ENCODE results near the gene ARHGAP31. TPM values are rescaled to one million over a fixed set of nuclear protein-coding genes. Genes with fewer than 3 reads are reported as not detected.

Gene ARHGAP31
- total and polyA plus RNA-seq, 2 experiments from 2014 or later: 1.2 to 4.3 TPM

DNA sequence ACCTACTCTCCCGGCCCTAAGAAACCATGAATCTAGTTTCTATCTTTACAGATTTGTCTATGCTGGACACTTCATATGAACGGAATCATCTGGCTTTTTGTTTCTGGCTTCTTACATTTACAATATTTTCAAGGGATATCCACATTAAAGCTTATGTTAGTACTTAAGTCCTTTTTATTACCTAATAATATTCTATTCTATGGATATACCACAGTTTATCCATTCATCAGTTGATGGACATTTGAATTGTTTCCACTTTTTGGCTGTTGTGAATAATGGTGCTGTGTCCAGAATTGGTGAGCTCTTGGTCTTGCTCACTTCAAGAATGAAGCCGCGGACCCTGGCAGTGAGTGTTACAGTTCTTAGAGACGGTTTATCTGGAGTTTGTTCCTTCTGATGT, 42.6 kb downstream of the ARHGAP31 start:
- Histone ChIP-seq H3K27me3 (ENCODE audit: insufficient read depth) (no peaks in the 10 kb centered on the region), H2AFZ (no peak overlapping the region), H3F3A (replicated peaks; ENCODE audit: low read depth) (no peaks in the 10 kb centered on the region; the same call in 1 of the 2 replicates), H3K9me2 (ENCODE audit: insufficient read depth) (no peaks in the 10 kb centered on the region; the same call in 1 of the 2 replicates), H3K4me2 (no peak overlapping the region), H3K79me2 (replicated peaks; ENCODE audit: insufficient read depth) (no peaks in the 10 kb centered on the region), H3K27ac (ENCODE audit: low read depth) (no peak overlapping the region), H4K20me1 (replicated peaks; ENCODE audit: insufficient read depth) (no peaks in the 10 kb centered on the region), H3K36me3 (ENCODE audit: insufficient read depth) (no peaks in the 10 kb centered on the region), H3K4me1 (ENCODE audit: insufficient read depth) (peaks cover 6% of the 10 kb centered on the region), H3K4me3 (no peak overlapping the region)
- Mint-ChIP-seq H3K4me3 (no peak overlapping the region), H3K36me3 (ENCODE audit: low read depth) (peaks cover 9% of the 10 kb centered on the region; the same call in 2 of the 3 replicates), H3K27me3 (ENCODE audit: insufficient read depth, low read depth, poor library complexity) (peaks cover 7% of the 10 kb centered on the region), H3K27ac (no peak overlapping the region), H3K9me3 (peaks cover 5% of the 10 kb centered on the region; the same call in 2 of the 3 replicates), H3K4me1 (peaks cover 7% of the 10 kb centered on the region)
- no peak for ATAC-seq
- TF ChIP-seq, protein P1, sequence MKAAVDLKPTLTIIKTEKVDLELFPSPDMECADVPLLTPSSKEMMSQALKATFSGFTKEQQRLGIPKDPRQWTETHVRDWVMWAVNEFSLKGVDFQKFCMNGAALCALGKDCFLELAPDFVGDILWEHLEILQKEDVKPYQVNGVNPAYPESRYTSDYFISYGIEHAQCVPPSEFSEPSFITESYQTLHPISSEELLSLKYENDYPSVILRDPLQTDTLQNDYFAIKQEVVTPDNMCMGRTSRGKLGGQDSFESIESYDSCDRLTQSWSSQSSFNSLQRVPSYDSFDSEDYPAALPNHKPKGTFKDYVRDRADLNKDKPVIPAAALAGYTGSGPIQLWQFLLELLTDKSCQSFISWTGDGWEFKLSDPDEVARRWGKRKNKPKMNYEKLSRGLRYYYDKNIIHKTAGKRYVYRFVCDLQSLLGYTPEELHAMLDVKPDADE (IDR thresholded peaks at IDR 0.05): no peak
- TF ChIP-seq EZH2 (IDR thresholded peaks at IDR 0.05; ENCODE audit: low read depth, unreplicated experiment) (no peak), ZNF114 (CRISPR knock-in tag; IDR thresholded peaks at IDR 0.05) (no peak), NANOG (IDR thresholded peaks at IDR 0.05; ENCODE audit: borderline replicate concordance) (no peak), CREB1 (CRISPR knock-in tag; IDR thresholded peaks at IDR 0.05; ENCODE audit: low read depth) (no peak), EZH2phosphoT487 (IDR thresholded peaks at IDR 0.05; ENCODE audit: unreplicated experiment) (no peak), ZNF331 (CRISPR knock-in tag; IDR thresholded peaks at IDR 0.05; ENCODE audit: low read depth) (no peak), POLR2AphosphoS5 (IDR thresholded peaks at IDR 0.05; ENCODE audit: low read depth) (no peak), STAT1 (IDR thresholded peaks at IDR 0.05; ENCODE audit: unreplicated experiment) (no peak), JUNB (IDR thresholded peaks at IDR 0.05; ENCODE audit: unreplicated experiment) (no peak)
- TF ChIP-seq, protein P2, sequence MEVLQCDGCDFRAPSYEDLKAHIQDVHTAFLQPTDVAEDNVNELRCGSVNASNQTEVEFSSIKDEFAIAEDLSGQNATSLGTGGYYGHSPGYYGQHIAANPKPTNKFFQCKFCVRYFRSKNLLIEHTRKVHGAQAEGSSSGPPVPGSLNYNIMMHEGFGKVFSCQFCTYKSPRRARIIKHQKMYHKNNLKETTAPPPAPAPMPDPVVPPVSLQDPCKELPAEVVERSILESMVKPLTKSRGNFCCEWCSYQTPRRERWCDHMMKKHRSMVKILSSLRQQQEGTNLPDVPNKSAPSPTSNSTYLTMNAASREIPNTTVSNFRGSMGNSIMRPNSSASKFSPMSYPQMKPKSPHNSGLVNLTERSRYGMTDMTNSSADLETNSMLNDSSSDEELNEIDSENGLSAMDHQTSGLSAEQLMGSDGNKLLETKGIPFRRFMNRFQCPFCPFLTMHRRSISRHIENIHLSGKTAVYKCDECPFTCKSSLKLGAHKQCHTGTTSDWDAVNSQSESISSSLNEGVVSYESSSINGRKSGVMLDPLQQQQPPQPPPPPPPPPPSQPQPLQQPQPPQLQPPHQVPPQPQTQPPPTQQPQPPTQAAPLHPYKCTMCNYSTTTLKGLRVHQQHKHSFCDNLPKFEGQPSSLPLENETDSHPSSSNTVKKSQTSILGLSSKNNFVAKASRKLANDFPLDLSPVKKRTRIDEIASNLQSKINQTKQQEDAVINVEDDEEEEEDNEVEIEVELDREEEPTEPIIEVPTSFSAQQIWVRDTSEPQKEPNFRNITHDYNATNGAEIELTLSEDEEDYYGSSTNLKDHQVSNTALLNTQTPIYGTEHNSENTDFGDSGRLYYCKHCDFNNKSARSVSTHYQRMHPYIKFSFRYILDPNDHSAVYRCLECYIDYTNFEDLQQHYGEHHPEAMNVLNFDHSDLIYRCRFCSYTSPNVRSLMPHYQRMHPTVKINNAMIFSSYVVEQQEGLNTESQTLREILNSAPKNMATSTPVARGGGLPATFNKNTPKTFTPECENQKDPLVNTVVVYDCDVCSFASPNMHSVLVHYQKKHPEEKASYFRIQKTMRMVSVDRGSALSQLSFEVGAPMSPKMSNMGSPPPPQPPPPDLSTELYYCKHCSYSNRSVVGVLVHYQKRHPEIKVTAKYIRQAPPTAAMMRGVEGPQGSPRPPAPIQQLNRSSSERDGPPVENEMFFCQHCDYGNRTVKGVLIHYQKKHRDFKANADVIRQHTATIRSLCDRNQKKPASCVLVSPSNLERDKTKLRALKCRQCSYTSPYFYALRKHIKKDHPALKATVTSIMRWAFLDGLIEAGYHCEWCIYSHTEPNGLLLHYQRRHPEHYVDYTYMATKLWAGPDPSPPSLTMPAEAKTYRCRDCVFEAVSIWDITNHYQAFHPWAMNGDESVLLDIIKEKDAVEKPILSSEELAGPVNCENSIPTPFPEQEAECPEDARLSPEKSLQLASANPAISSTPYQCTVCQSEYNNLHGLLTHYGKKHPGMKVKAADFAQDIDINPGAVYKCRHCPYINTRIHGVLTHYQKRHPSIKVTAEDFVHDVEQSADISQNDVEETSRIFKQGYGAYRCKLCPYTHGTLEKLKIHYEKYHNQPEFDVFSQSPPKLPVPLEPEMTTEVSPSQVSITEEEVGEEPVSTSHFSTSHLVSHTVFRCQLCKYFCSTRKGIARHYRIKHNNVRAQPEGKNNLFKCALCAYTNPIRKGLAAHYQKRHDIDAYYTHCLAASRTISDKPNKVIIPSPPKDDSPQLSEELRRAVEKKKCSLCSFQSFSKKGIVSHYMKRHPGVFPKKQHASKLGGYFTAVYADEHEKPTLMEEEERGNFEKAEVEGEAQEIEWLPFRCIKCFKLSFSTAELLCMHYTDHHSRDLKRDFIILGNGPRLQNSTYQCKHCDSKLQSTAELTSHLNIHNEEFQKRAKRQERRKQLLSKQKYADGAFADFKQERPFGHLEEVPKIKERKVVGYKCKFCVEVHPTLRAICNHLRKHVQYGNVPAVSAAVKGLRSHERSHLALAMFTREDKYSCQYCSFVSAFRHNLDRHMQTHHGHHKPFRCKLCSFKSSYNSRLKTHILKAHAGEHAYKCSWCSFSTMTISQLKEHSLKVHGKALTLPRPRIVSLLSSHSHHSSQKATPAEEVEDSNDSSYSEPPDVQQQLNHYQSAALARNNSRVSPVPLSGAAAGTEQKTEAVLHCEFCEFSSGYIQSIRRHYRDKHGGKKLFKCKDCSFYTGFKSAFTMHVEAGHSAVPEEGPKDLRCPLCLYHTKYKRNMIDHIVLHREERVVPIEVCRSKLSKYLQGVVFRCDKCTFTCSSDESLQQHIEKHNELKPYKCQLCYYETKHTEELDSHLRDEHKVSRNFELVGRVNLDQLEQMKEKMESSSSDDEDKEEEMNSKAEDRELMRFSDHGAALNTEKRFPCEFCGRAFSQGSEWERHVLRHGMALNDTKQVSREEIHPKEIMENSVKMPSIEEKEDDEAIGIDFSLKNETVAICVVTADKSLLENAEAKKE (CRISPR knock-in tag; IDR thresholded peaks at IDR 0.05): no peak
- TF ChIP-seq, protein P3, sequence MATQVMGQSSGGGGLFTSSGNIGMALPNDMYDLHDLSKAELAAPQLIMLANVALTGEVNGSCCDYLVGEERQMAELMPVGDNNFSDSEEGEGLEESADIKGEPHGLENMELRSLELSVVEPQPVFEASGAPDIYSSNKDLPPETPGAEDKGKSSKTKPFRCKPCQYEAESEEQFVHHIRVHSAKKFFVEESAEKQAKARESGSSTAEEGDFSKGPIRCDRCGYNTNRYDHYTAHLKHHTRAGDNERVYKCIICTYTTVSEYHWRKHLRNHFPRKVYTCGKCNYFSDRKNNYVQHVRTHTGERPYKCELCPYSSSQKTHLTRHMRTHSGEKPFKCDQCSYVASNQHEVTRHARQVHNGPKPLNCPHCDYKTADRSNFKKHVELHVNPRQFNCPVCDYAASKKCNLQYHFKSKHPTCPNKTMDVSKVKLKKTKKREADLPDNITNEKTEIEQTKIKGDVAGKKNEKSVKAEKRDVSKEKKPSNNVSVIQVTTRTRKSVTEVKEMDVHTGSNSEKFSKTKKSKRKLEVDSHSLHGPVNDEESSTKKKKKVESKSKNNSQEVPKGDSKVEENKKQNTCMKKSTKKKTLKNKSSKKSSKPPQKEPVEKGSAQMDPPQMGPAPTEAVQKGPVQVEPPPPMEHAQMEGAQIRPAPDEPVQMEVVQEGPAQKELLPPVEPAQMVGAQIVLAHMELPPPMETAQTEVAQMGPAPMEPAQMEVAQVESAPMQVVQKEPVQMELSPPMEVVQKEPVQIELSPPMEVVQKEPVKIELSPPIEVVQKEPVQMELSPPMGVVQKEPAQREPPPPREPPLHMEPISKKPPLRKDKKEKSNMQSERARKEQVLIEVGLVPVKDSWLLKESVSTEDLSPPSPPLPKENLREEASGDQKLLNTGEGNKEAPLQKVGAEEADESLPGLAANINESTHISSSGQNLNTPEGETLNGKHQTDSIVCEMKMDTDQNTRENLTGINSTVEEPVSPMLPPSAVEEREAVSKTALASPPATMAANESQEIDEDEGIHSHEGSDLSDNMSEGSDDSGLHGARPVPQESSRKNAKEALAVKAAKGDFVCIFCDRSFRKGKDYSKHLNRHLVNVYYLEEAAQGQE (IDR thresholded peaks at IDR 0.05; ENCODE audit: unreplicated experiment): no peak
- TF ChIP-seq, protein P4, sequence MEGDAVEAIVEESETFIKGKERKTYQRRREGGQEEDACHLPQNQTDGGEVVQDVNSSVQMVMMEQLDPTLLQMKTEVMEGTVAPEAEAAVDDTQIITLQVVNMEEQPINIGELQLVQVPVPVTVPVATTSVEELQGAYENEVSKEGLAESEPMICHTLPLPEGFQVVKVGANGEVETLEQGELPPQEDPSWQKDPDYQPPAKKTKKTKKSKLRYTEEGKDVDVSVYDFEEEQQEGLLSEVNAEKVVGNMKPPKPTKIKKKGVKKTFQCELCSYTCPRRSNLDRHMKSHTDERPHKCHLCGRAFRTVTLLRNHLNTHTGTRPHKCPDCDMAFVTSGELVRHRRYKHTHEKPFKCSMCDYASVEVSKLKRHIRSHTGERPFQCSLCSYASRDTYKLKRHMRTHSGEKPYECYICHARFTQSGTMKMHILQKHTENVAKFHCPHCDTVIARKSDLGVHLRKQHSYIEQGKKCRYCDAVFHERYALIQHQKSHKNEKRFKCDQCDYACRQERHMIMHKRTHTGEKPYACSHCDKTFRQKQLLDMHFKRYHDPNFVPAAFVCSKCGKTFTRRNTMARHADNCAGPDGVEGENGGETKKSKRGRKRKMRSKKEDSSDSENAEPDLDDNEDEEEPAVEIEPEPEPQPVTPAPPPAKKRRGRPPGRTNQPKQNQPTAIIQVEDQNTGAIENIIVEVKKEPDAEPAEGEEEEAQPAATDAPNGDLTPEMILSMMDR (conservative IDR thresholded peaks at IDR 0.05; ENCODE audit: low read depth in 2 of 2): no peak
- DNase-seq (ENCODE audit: low spot score): no peak

All from GM23338 (cell line).